Kidney glomerular epithelial cell (primary cell): ENCODE results near the gene ZNF92.
"Not testable (repeated sequence)": the region's sequence is repeated elsewhere in the genome, so short reads cannot be mapped to it uniquely, and the experiment has no call there.

ENCODE experiments used
- DNase-seq: peaks from one replicate; lab custom pipeline; 2025; lab: John Stamatoyannopoulos, UW

The ZNF92 gene

DNA sequence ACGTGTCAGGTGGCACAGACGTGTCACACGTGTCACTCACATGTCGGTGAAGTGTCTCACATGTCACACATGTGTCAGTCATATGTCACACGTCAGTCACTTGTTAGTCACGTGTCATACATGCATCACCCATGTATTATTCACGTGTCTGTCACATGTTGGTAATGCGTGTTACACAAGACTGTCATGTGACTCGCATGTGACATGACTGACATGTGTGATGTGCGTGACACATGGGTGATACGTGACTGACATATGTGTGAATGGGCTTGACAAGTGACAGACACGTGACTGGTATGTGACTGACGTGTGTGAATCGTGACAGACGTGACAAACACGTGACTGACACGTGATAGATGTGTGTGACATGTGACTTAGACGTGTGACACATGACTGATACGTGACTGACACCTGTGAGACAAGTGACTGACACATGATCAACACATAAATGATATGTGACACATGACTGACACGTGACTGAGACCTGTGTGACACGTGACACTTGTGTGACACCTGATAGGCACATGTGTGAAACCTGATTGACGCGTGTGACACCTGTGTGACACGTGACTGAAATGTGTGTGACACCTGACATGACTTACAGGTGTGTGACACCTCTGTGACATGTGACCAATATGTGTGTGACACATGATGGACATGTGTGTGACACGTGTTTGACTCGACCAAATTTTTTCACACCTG is 56.1 kb downstream of the ZNF92 start:
- no peak for DNase-seq

DNA sequence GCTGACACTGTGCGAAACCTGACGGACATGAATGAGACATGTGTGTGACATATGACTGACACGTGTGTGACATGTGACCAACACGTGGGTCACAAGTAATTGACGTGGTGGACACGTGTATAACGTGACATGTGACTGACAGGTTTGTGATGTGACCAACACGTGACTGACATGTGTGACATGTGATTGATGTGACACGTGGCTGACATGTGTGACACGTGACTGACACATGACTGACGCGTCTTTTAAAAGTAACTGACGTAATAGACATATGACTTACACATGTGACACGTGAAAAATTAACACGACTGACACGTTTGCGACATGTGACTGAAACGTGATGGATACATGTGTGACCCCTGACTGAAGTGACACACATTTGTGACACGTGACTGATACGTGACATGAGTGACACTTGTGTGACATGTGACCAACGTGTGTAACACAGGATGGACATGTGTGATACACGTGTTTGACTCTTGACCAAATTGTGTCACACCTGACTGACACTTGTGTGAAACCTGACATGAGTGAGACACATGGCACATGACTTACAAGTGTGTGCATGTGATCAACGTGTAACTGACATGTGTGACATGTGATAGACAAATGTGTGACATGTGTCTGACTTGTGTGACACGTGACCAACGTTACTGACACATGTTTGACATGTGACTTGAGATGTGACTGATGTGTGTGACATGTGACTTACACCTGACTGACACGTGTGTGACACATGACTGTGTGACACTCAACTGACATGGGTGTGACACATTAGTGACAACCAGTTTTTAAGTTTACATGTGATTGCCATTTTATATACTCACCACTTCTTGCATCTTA is 56.9 kb downstream of the ZNF92 start:
- no peak for DNase-seq

DNA sequence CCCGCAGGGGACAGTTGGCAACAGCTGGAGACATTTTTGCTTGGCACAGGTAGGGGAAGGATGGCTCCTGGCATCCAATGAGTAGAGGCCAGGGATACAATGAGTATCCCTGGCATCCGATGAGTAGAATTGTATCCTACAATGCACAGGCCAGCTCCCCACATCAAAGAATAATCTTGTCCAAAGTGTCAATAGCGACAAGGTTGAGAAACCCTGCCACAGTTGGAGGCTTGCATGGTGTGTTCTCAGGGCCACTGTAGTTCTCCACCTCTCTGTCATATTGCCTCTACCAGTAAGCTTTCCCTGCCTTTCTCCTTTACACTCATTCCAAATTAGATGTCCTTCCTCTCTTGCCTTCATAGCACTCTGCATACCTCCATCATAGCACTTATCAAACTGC is 60.7 kb downstream of the ZNF92 start:
- no peak for DNase-seq

DNA sequence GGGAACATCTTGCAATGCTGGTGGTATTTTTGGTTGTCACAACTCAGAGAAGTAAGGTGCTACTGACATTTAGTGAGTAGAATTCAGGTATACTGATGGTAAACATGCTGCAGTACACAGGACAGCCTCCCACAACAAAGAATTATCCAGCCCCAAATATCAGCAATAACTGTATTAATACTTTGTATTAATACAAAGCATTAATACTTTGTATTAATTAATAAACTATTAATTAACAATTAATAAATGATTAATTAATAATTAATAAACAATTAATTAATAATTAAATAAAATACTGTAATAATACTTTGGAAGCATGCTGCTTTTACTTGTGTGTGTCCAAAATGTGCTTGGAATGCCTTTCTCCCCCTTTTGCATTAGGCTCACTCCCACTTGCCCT is 62.5 kb downstream of the ZNF92 start:
- DNase-seq, result no peak

DNA sequence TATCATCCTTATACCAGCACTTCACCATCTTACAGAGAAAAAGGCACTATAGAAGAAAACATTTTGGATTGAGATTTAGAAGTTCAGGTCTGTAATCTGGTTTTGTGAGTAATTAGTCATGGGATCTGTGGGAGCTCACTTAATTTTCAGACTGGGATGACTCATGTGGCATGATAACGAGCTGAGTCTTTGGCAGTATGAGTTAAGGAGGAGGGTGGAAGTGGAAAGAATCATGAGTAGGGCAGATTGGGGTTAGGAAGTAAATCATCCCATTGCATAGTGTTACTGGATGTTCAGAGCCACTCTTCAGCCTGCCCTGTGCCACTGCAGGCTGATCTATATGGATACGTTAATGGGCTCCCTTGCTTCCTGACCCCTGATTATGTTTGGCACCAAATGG is 64.9 kb downstream of the ZNF92 start:
- DNase-seq, result peak; percentile 74

DNA sequence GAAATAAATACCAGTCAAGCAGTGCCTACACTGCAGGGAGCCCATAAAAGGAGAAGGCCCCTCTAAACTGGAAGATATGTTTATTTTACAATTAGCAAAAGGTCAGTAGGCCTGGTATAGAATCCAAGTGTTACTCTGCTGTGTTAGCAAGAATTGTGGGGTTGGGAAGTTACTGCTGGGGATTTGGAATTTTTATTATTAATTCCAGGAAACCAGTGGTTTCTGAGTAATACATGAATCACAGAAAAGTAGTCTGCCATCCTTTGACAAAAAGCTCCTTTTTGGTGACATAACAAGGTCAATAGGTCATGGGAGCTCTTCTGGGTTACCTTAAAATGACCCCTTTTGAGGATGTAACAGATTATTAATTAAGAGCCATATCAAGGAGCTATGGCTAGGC is 67.4 kb downstream of the ZNF92 start:
- DNase-seq, result peak; percentile 79

DNA sequence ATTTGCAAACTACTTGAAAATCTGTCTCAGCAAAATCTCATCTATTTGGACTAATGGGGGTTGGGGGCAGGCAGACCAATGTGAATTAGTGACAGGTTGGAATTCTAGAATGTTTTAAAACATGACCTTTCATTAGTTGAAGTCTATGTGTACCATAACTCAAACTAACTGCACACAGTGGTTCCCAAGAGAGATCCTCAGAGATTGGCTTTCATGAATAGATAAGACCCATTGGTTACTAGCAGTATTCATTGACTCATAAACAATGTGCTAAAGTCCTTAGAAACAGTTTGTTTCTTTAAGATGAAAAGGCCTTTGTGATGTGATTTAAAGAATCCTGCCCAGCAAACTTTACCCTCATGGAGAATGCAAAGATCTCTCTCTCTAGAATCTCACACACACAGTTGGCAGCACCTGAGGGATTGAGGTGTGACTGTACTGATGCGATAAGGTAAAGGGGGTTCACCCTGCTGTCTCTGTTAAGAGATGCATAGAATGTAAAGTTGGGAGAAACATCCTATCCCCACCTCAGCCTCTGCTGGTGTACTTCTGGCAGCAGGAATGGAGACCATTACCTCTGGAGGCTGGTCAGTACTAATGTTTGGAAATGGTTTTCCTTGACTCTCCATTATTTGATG is 70.7 kb downstream of the ZNF92 start:
- no peak for DNase-seq

DNA sequence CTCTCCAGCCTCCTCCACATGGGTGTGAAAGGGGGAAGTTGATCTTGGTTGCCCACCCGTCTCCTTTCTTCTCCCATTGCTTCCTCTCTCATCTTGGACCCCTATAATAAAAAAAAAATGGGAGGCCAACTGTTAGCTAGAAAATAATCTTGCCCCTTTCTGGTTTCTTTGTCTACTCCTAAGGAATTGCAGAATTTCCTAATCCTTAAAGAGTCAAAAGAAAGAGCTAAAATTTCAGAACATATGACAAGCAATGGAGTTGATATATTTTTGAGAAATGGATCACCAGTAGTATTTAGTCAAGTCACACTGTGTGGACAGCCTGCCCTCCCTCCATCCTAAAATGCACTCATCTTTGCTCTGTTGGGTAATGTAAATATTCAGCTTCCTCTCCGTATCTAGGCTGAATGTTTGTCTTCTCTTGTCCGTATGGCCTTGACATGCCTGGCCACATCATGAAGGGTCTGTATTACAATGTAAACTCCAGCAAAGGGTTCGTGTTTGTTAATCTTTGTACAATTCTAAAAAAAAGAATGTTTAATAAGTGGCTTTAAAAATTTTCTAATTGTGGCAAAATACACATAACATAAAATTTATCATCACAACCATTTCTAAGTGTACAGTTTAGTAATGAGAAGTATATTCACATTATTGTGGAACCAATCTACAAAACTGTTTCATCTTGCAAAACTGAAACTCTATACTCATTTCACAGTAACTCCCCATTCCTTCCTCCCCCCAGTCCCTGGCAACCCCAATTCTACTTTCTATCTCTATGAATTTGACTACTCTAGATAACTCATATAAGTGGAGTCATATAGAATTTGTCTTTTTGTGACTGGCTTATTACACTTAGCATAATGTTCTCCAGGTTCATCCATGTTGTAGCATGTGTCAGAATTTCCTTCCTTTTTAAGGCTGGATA is 71.5 kb downstream of the ZNF92 start:
- no peak for DNase-seq

DNA sequence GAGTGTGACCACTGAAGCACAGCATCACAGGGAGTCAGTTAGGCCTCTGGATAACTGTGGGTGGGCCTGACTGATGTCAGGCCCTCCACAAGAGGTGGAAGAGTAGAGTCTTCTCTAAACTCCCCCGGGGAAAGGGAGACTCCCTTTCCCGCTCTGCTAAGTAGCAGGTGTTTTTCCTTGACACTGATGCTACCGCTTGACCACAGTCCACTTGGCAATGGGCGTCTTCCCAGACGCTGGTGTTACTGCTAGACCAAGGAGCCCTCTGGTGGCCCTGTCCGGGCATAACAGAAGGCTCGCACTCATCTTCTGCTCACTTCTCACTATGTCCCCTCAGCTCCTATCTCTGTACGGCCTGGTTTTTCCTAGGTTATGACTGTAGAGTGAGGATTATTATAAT is 73.4 kb downstream of the ZNF92 start:
- not testable (repeated sequence) for DNase-seq

DNA sequence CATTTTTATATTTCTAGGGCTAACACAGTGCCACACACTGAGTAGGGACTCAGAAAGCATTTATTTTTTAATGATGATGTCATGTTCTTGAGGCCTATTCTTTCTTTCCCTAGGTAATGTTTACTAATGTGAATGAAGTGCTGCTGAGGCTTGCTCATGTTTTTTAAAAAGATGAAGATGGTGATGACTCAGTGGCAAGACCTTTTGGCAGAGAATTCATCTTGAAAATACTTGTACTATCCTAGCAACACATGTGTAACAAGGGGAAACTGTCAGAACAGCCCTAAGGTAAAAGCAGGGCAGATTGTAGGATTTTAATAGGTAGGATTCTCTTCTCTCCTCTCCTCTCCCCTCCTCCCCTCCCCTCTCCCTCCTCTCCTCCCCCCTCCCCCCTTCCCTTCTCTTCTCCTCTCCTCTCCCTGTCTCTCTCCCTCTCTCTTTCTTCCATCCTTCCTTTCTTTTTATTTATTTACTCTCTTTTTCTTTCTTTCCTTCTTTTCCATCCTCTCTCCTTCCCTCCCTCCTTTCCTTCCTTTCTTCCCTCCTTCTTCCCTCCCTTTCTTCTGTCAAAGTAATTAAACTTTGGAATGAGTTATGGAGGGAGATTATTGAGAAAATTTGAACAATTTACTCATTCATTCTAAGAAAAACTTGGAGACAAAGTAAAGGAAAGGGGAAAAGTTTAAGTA is 75.3 kb downstream of the ZNF92 start:
- DNase-seq, result peak; percentile 84

DNA sequence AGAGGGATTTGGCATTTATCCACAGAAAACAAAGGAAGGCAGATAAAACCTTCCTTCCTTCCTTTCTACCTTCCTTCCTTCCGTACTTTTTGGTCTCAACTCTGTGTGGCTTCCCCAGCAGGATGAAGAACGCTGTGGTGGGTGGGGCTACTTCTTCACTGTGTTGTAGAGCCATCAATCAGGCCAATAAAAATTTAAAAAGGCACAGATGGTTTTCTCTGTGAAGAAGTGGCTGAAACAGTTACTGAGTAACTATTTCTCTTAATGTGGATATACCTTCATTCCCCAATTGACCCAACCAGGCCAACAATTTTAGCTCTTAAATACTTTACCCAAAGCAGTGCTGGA is 75.8 kb downstream of the ZNF92 start:
- no peak for DNase-seq
